T-helper 2 cell treated with Interferon-gamma antibody and Interleukin-4, amounts not matched to agents 100 ng/mL and 5 ng/mL, for 36 hours (primary cell): ENCODE data around the gene ERC2. TPM values are rescaled to one million over a fixed set of nuclear protein-coding genes. Genes with fewer than 3 reads are reported as not detected.

Source experiments
- intact Hi-C: fragments of 100-400 bp; cut with micrococcal nuclease; formaldehyde crosslinking; loops from one replicate; pipeline ENCODE4 v1.15.1; 2023
- total RNA-seq: library from RNA; stranded (reverse); gene quantifications from 2 replicates; pipeline ENCODE4 v1.2.3, GENCODE V29; 2022

ERC2 gene
- total RNA-seq, 1 donor from 2014 or later, result 0.20 TPM

DNA sequence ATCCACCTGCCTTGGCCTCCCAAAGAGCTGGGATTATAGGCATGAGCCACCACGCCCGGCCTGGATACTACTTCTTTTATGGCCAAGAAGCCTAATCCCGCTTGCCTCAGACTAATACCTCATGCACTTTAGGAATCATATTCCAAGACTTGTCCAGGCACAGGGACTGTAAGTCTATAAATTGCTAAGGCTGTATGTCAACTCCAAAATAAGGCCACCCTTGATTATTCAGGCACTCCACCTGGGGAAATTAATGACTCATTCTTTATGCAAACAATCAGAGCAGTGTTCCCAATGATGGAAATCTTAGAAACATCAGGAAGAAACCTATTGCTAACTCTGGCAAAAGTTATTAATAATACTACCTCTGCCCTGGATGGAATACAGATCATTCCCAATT is 98.4 kb downstream of the ERC2 start:
- intact Hi-C loops, result no loop called here

DNA sequence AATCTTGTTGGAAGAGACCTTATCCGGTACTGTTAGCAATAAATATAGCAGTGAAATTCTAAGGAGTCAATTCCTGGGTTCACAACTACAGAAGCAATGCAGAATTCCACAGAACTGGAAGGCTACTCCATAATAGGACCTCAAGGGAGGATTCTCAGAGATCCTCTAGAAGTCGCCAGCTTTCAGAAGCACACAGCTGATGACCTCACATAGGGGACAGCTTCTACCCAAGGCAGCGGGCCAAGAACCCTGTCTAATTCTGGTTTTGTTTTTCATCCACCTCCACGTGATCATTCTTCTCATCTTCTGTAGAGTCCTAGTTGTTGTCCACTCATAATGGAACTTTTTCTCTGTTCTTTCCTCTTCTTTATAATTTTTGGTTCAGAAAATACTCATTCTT is 99.4 kb downstream of the ERC2 start:
- intact Hi-C loops, result no loop called here

DNA sequence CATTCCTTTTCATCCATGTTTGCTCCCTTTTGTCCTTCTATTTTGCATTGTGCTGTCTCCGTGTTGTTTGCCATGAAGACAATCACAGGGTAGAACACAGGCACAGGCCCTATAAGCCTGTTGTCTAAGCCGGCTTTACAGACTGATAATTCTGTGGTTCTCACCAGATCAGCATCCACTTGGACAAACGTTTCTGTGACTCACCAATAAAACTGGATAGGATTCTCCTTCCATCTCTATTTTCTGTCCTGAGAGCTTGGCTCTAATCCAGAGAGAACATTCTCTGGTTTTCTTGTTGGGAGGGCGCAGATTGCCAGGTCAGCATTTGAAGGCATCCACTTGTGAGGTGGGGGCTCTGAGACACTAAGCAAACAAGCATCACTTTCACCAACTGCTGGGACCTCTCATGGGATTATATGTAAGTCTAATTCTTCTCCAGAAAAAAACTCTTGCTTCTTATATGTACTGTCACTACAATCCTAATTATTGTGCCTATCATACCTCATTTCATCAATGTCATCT is 101.6 kb downstream of the ERC2 start:
- intact Hi-C loops, result no loop called here

DNA sequence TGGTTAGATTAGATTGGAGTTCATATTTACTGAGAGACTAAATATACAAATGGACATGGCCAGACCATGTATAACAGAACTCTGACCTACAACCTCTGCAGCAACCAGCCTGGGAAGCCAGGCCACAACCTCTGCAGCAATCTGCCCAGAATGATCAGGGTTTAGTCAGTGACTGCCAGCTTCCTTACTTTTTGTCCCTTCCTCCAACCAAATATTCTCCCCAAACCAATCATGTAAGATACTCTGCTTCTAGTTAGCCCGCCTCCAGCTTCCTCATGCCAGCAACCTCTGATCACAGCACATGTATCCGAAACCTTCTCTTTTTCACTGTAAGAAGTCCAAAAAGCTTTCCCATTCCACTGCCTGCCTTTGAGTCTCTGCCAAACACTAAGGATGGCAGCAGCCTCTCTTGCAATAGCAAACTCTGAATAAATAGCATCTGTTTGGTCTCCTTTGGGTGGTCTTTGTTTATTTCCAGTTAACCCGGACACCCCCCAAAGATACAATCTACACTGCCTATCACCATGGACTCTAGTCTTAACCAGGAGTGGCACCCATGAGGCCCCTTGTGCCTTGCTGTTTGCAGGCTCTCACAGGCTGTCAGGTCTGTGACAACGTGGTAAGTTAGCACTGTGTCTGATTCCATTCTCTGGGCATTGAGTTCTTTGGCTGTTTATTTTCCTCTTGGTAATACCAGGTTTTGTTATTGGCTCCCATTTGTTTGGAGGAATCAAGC is 102.2 kb downstream of the ERC2 start:
- intact Hi-C loops, result no loop called here

DNA sequence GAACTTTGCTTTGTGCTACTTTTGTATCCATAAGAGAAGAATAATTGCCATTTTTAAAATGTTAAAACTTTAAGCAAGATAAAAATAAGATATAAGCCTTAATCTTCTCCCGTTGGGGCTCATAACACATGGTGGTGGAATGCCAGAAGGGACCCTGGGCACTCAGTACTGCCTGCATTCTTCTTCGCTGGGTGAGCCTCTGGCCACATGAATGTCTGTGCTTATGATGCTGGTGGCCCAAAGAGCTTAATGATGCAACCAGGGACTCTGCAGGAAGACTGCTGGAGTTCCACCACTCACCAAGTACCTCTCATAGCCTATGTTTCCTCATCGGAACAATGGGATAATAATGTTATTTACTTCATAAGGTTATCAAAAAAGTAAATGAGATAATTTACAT is 103.6 kb downstream of the ERC2 start:
- intact Hi-C loops, result no loop called here

DNA sequence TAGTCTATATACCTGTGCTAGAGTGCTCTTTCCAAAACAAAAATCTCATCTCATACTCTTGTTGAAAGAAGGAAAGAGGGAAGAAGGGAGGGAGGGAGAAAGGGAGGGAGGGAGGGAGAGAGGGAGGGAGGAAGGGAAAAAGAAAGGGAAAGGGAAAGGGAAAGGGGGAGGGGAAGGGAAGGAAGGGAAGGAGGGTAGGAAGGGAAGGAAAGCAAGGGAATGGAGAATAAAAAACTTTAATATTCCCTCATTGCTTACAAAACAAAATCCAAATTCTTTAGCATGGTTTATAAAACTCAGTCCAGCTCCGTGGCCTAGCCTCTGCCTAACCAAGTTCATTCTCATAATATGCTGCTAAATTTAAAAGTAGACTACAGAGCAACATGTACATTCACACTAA is 104.5 kb downstream of the ERC2 start:
- intact Hi-C loops, result no loop called here

DNA sequence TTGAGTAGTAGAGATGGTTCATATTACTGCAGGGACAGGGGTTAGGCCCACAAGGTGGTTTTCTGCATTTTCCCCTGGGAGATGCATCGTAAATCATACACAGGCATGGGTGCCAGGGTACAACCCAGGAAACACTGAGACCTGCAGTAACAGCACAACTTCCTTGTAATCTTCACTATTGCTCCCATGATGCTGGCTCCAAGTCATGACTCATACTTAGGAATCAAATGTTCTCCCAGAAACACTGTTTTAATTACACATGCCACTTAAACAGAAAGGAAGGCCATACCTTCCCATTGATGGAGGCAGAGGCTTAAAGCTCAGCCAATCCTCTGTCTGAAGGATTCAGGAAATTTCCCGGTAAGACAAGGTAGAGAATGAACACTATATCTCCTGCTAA is 106.5 kb downstream of the ERC2 start:
- intact Hi-C loops, result no loop called here

DNA sequence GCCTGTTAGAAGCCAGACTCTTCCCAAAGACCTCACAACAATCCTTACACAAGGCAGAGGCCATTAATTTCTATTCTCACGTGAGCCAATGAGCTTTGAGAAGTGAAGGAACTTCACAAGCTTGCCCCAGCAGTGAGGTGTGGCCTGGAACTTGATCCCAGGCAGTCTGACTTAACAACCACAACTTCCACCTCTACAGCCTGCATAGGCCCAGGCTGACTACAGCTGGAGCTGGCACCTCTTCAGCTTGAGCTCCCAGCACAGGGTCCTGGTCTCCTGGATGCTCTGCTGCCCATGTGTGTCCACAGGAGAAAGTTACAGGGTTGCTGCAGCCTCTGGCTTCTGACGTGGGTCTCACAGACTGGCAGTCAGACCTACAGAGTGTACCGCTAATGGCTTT is 111.0 kb downstream of the ERC2 start:
- intact Hi-C loops, result no loop called here

DNA sequence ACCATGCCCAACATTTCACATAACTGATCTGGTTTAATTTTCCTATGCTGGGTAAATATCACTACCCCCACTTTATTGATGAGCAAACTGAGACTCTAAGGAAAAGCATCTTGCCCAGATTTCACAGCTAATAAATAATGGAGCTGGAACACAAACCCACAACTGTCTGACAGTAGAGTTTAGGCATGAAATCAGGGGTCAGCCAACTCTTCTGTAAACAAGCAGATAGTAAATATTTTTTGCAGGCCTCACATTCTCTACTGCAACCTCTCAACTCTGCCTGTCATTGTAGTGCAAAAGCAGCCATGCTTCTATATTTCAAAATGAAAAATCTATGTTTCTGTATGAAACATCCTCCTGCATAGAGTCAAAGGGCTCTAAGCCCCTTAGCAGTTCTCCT is 111.5 kb downstream of the ERC2 start:
- intact Hi-C loops, result no loop called here

DNA sequence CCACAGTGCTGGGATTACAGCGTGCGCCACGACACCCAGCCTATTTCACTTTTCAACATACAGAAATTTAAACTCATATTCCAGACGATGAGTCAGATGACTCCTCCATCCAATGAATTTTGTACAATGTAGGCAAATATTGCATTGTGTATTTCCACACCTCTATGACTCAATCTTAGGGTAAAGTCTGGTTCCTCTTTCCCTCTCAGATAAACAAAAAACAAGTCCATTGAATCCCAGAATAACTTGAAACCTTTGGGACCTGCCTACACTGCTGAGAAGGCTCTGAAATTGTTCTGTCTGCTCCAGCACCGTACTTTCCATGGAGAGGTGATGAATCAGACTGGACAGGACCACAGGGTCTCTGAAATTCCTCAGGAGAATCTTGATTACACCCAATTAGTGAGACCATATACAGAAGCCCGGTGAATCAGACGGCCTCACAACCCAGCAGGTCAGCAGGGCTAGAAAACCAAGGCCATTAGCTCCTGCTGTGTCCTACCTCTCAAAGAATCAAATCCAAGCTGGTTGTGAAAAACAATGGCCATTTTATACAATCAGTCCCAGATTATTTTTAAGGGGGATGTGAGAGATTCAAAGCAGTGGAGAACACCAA is 112.6 kb downstream of the ERC2 start:
- intact Hi-C loops, result no loop called here

DNA sequence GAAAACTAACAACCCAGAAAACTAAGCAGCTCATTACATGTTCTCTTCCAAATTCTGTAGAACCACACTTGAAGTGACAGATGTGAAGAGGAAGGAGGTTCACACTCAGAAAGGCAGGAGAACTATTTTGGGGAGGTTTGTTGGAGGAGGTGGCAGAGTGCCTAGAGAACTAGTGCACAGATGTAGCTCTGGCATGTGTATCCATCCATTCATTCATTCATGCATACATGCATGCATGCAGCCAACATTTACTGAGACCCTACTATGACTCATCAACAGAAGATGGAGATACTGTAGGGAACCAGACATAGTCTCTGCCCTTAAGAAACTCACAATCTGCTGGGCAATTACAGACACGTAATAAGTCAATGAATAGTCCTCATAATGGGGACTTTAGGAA is 116.7 kb downstream of the ERC2 start:
- intact Hi-C loops, result no loop called here

DNA sequence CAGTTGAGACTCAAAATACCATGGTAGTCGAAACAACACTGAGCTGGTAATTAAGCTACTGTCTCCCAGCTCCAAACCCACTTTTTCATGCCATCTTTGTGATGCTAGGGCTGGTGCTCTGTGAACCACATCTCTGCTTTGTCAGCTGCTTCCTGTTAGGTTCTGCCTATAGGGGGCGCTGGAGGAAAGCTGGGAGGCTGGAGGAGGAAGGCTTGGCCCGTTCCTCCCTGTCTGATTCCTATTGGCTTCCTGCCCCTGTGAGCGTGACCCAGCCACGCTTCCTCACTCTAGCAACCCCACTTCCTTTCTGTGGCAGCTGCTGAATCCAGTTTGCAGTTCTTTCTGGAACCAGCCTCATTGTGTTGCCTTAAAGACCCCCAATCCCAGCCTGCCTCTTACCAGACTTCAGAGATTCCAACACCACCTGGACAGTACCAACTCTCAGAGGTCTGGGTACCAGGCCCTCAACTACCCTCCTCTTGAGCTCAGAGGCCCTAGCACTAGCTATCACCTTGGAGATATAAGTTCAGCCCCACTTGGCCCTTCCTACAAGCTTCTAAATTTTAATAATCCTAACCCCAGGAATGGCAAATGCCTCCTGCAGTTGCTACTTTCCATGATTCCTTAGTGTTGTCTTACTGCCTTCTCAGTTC is 120.9 kb downstream of the ERC2 start:
- intact Hi-C loops, result no loop called here

DNA sequence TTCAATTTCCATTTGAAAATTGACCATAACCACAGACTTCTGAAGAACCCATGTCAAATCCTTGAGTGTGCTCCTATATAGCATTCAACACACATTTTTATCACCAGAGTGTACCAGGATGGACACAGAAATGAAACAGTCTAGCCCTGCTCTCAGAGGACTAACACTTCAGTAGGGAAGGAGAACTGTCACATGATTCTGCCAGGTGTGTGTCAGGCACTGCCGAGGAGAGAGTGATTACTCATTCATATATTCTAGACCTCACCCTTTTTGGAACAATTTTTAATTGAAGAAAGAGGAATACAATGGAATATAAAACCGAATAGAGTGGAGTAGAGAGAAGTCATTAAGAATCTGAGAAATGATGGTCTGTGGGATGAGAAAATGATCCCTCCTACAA is 125.8 kb downstream of the ERC2 start:
- intact Hi-C loops, result no loop called here

DNA sequence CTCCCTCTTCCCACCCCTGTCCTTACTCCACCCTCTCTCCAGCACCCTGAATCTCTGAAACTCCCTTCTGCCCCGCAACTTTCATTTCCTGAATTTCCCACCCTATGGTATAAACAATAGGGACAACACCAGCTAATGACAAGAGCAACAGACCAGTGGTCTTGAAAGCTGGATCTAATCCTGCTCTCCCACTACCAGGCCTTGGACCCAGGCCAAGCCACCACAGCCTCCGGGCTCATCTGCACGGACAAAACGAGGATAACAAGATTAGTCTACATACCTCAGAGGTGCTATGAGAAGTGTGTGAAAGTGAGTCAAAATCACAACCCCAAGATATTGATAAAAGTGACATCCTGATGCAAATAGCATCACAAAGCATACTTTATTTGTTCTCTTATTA is 128.6 kb downstream of the ERC2 start:
- intact Hi-C loops, result no loop called here

DNA sequence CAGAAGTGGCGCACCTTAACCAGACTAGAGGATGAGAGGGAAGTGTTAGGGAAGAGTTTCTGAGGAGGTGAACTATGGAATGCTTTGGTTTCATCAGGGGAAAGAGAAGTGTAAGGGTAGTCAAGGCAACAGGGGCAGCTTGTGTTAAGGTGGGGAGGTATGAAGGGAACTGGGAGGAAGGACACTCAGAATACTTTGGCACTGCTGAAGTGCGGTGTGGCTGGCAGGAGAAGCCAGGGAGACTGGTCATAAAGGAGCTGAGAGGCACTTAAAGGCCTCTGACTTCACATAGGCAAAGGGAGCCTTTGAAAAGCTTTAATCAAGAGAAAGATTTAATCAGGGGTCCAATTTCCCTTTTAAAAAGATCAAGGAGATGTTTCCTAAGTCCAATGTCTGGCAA is 129.0 kb downstream of the ERC2 start:
- intact Hi-C loops, result no loop called here

DNA sequence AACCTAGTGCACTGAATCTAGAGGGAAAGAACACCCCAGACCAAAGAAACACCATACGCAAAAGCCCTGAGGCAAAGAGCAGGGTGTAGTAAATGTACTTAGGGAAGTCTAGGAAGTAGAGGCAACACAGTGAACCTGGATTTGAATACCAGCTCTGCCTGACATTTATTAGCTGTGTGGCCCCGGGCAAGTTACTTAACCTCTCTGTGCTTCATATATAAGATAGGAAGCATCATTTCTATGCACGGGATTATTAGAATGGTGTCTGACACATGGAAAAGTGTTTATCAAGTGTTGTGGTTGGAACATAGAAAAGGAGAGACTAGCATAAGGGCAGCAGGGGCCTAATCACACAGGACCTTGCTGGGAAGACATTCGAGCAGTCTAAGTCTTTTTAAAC is 132.2 kb downstream of the ERC2 start:
- intact Hi-C loops, result no loop called here

DNA sequence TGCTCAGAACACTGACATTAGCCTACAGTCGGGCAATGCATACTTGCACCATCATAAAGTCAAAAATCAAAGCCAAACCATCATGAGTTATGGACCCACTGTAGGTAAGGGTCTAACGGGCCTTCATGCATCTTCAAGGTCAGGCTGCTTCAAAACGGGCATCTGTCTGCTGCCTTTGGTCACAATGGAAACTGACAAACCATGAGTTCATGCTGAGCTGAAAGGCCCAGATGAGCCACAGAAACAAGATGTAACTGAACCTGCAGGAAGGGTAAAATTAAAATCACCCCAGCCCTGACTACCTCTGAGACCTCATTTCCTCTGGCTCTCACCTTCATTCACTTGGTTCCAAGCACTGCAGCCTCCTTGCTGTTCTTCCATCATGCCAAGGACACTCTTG is 143.8 kb downstream of the ERC2 start:
- intact Hi-C loops, result no loop called here

DNA sequence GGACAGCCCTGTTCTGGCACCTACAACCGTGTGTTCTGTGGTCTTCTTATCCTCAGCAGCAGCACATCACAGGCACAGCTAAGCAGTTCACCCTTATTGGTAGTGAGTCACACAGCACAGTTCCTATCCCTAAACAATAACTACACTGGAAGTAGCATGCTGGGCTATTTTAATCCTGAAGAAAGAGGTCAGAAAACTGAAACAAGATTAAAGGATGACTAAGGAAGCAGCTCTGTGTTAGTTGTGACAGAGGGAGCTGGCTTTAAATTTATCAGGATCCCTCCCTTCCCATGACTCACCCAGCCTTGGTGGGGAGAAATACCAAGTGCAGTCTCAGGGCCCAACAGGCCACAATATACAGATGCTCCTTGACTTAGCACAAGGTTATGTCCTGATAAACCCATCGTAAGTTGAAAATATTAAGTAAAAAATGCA is 144.3 kb downstream of the ERC2 start:
- intact Hi-C loops, result no loop called here

DNA sequence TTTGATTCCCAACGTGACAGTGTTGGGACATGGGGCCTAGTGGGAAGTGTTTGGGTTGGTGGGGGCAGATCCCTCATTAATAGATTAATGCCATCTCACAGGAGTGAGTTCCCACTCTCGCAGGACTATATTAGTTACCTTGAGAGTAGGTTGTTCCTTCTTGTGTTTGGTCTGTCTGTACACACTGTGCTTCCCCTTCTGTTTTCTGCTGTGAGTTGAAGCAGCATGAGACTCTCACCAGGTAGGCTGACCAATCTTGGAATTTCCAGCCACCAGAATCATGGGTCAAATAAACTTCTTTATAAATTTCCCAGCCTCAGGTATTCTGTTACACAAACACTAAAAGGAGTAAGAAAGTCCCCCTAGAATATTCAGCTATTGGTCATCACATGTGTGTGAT is 145.4 kb downstream of the ERC2 start:
- intact Hi-C loops, result no loop called here

DNA sequence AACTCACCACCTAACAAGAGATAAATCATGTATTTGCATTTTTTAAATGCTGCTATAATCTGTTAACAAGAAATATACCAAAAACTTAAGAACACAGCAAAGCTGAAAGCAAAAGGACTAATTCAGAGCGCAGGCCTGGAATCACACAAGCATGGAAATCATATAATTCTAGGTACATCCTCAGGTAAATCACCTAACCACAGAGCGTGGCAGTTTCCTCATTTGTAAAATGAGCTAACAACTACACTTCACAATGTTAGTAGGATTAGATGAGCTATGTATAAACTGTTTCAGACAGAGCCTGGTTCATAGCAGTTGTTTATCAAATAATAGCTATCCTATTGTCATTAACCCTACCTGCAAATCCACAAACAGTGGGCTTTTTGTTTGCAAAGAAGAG is 146.4 kb downstream of the ERC2 start:
- intact Hi-C loops, result no loop called here

DNA sequence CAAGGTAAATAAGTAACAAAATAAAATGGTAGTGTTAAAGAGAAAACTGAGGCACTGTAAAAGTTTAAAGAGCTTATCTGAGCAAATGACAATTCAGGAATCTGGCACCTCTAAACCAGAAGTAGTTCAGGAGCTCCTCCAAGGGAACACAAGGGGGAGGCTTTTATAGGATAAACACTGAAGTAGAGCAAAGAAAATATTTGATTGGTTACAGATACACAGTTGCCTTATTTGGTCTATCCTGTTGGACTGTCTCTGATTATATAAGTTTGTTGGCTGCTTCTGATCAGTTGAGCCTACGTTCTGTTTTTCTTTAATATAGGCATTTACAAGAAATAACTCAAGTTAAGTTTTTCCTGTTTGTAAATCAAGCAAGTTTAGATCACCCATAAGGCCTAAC is 146.9 kb downstream of the ERC2 start:
- intact Hi-C loops, result no loop called here

DNA sequence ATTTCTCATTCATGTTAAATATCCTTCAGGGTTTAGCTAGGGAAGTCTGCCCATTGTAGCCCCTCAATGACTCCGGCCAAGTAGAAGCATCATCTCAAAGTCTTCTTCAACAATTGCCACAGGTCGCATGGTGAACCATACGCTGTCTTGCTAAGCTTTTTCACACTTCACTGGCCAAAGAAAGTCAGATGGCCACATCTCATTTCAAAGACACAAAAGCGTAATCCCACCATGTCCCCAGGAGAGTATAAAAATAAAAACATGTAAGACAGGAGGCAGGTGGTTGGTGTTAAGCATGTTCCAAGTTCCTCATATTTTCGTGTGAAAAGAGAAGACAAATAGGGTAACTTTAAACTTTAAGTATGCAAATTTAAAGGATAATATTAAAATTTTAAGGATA is 147.4 kb downstream of the ERC2 start:
- intact Hi-C loops, result no loop called here

DNA sequence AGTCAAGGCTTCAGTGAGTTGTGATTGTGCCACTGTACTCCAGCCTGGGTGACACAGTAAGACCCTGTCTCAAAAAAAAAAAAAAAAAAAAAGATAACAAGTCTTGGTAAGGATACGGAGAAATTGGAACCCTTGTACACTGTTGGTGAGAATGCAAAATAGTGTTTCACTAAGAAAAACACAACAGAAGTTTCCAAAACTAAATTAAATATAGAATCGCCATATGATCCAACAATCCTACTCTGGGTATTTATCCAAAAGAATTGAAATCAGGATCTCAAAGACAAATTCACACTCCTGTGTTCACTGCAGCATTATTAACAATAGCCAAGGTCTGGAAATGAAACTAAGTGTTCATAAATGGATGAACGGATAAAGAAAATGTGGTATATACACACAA is 149.4 kb downstream of the ERC2 start:
- intact Hi-C loops, result no loop called here
